Measurements from ENCODE around the gene TMEM236.

- TF ChIP-seq EZH2 (IDR thresholded peaks at IDR 0.05; ENCODE audit: low read length, unreplicated experiment) (no peak), CTCF (conservative IDR thresholded peaks at IDR 0.05; ENCODE audit: low read depth, low read length) (no peak), EZH2phosphoT487 (IDR thresholded peaks at IDR 0.05; ENCODE audit: borderline replicate concordance, low read length) (no peak)
These were observed 2.1 kb upstream of the TMEM236 start for GRCh38 chr10:17749890-17750289.
